ENCODE results near the gene OGFOD3.

DNA sequence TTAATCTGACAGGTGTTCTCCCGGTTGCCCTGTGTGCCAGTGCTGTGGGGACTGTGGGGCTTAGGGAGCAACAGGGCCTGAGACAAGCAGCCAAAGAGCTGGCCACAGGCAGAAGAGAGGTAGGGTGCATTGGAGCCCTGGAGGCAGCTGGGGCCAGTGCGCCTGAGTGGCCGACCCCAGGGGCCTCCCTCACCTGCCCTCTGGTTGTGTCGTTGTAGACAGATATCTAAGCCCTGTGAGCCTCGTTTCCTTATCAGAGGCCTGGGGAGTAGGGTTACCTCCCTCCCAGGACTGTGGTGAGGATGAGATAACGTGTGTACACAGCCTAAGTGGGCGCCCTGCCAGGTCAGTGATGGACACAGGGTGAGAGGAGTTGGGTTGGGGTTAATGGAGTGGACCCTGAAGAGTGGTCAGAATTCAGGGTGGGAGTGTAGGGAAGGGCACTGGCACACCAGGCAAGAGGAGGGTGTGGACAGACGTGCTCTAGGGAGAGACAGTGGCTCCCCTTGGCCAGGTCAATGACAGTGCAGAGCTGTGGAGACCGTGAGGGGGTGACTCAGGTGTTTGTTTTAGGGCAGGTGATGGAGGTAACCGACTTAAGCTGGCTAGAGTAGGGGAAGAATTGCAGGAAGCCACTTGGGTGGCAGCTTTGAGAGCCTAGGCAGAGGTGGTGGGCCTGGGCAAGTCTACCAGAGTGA lies 43.6 kb upstream of the OGFOD3 start:
- TF ChIP-seq, protein P1, sequence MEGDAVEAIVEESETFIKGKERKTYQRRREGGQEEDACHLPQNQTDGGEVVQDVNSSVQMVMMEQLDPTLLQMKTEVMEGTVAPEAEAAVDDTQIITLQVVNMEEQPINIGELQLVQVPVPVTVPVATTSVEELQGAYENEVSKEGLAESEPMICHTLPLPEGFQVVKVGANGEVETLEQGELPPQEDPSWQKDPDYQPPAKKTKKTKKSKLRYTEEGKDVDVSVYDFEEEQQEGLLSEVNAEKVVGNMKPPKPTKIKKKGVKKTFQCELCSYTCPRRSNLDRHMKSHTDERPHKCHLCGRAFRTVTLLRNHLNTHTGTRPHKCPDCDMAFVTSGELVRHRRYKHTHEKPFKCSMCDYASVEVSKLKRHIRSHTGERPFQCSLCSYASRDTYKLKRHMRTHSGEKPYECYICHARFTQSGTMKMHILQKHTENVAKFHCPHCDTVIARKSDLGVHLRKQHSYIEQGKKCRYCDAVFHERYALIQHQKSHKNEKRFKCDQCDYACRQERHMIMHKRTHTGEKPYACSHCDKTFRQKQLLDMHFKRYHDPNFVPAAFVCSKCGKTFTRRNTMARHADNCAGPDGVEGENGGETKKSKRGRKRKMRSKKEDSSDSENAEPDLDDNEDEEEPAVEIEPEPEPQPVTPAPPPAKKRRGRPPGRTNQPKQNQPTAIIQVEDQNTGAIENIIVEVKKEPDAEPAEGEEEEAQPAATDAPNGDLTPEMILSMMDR (conservative IDR thresholded peaks at IDR 0.05 in 1 of 2, IDR thresholded peaks at IDR 0.05 in 1 of 2; ENCODE audit: extremely low read depth in 1 of 2, insufficient read depth in 1 of 2, low read depth in 1 of 2, low read length in 2 of 2), result no peak
- TF ChIP-seq EZH2 (IDR thresholded peaks at IDR 0.05; ENCODE audit: borderline replicate concordance, low read length), result no peak

All from mammary epithelial cell (primary cell).